Measurements from ENCODE around the gene CIAO2A. TPM values are rescaled to one million over a fixed set of nuclear protein-coding genes. Genes with fewer than 3 reads are reported as not detected.

CIAO2A gene
- polyA plus RNA-seq, 1 donor from 2014 or later, result 156 TPM

- TF ChIP-seq CTCF (IDR thresholded peaks at IDR 0.05; ENCODE audit: poor library complexity, severe bottlenecking) (peak; percentile 33), TAF1 (IDR thresholded peaks at IDR 0.05; ENCODE audit: low read depth) (no peak)
- Histone ChIP-seq H3K27me3 (ENCODE audit: insufficient read depth, low read depth, low read length) (no peaks in the 10 kb centered on the region), H3F3A (ENCODE audit: insufficient read depth, low read length, poor library complexity, severe bottlenecking) (no peaks in the 10 kb centered on the region), H3K79me2 (replicated peaks; ENCODE audit: insufficient read depth, low read length) (peaks cover 72% of the 10 kb centered on the region), H3K9me3 (ENCODE audit: low read length) (no peaks in the 10 kb centered on the region), H3K4me2 (ENCODE audit: low read length) (peak overlapping the region; percentile 93), H4K20me1 (ENCODE audit: insufficient read depth) (no peaks in the 10 kb centered on the region), H3K4me3 (ENCODE audit: low read length) (peak overlapping the region; percentile 95), H2AFZ (ENCODE audit: low read depth, low read length) (no peak overlapping the region), H3K27ac (ENCODE audit: low read length) (peak overlapping the region; percentile 83), H3K36me3 (ENCODE audit: insufficient read depth, low read length) (no peaks in the 10 kb centered on the region), H3K9ac (ENCODE audit: low read length) (peak overlapping the region; percentile 91), H3K9me2 (ENCODE audit: insufficient read depth, low read length) (no peaks in the 10 kb centered on the region)
Measured at GRCh38 chr15:64096668-64097384, 3.2 kb upstream of the CIAO2A start.

GRCh38 chr15:64095795-64096667, 2.4 kb upstream of the CIAO2A start, which contains the start of gene SNX1:
TSS of gene SNX1 (plus strand) at chr15:64095982. CDS start at chr15:64096014, 32 bp downstream.
- H3K4me2 ChIP-seq (ENCODE audit: low read length), result peak within 1 kb of the TSS; percentile 93
- H3K9ac ChIP-seq (ENCODE audit: low read length), result peak within 1 kb of the TSS; percentile 91
- H3K4me3 ChIP-seq (ENCODE audit: low read length), result peak within 1 kb of the TSS; percentile 95
- TF ChIP-seq REST (IDR thresholded peaks at IDR 0.05; ENCODE audit: borderline replicate concordance) (peak; percentile 86), SMC3 (conservative IDR thresholded peaks at IDR 0.05; ENCODE audit: poor library complexity) (peak; percentile 42), EZH2 (IDR thresholded peaks at IDR 0.05; ENCODE audit: borderline replicate concordance, insufficient read depth, low read length, poor library complexity, severe bottlenecking) (no peak), EP300 (conservative IDR thresholded peaks at IDR 0.05; ENCODE audit: poor library complexity, severe bottlenecking) (peak; percentile 68), TAF1 (IDR thresholded peaks at IDR 0.05; ENCODE audit: low read depth) (peak; percentile 91), POLR2AphosphoS5 (IDR thresholded peaks at IDR 0.05) (peak; percentile 98), MXI1 (conservative IDR thresholded peaks at IDR 0.05; ENCODE audit: poor library complexity, severe bottlenecking) (peak; percentile 76), CTCF (IDR thresholded peaks at IDR 0.05; ENCODE audit: poor library complexity, severe bottlenecking) (peak; percentile 24), RAD21 (conservative IDR thresholded peaks at IDR 0.05) (peak; percentile 25)
- no peaks in the 10 kb centered on the region for H3K27me3 ChIP-seq (ENCODE audit: insufficient read depth, low read depth, low read length)
- H3K79me2 ChIP-seq (replicated peaks; ENCODE audit: insufficient read depth, low read length), result peaks cover 64% of the 10 kb centered on the region
- H3K27ac ChIP-seq (ENCODE audit: low read length), result peak within 1 kb of the TSS; percentile 83
- H3K36me3 ChIP-seq (ENCODE audit: insufficient read depth, low read length), result no peaks in the 10 kb centered on the region
- peak within 1 kb of the TSS; percentile 72 for H2AFZ ChIP-seq (ENCODE audit: low read depth, low read length)
- H3F3A ChIP-seq (ENCODE audit: insufficient read depth, low read length, poor library complexity, severe bottlenecking), result no peaks in the 10 kb centered on the region
- H3K9me2 ChIP-seq (ENCODE audit: insufficient read depth, low read length), result no peaks in the 10 kb centered on the region
- H3K9me3 ChIP-seq (ENCODE audit: low read length), result no peaks in the 10 kb centered on the region
- no peaks in the 10 kb centered on the region for H4K20me1 ChIP-seq (ENCODE audit: insufficient read depth)

Data from neural cell (in vitro differentiated cells).